ENCODE data around the gene DSTN.

- TF ChIP-seq ZNF8 (CRISPR knock-in tag; IDR thresholded peaks at IDR 0.05): no peak
- TF ChIP-seq ZNF70 (CRISPR knock-in tag; IDR thresholded peaks at IDR 0.05): no peak
- no peak for TF ChIP-seq RARB (CRISPR knock-in tag; IDR thresholded peaks at IDR 0.05)
- TF ChIP-seq BACH2 (CRISPR knock-in tag; IDR thresholded peaks at IDR 0.05; ENCODE audit: borderline replicate concordance): no peak
- TF ChIP-seq, protein P1, sequence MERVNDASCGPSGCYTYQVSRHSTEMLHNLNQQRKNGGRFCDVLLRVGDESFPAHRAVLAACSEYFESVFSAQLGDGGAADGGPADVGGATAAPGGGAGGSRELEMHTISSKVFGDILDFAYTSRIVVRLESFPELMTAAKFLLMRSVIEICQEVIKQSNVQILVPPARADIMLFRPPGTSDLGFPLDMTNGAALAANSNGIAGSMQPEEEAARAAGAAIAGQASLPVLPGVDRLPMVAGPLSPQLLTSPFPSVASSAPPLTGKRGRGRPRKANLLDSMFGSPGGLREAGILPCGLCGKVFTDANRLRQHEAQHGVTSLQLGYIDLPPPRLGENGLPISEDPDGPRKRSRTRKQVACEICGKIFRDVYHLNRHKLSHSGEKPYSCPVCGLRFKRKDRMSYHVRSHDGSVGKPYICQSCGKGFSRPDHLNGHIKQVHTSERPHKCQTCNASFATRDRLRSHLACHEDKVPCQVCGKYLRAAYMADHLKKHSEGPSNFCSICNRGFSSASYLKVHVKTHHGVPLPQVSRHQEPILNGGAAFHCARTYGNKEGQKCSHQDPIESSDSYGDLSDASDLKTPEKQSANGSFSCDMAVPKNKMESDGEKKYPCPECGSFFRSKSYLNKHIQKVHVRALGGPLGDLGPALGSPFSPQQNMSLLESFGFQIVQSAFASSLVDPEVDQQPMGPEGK (CRISPR knock-in tag; IDR thresholded peaks at IDR 0.05; ENCODE audit: borderline replicate concordance): no peak
- no peak for TF ChIP-seq POU6F1 (CRISPR knock-in tag; IDR thresholded peaks at IDR 0.05; ENCODE audit: borderline replicate concordance, low read depth)
- no peak for TF ChIP-seq OSR1 (CRISPR knock-in tag; IDR thresholded peaks at IDR 0.05)
- no peak for TF ChIP-seq ESRRG (CRISPR knock-in tag; IDR thresholded peaks at IDR 0.05)
- no peak for TF ChIP-seq GLIS3 (CRISPR knock-in tag; IDR thresholded peaks at IDR 0.05)
- TF ChIP-seq ARNTL (CRISPR knock-in tag; IDR thresholded peaks at IDR 0.05; ENCODE audit: borderline replicate concordance, low read depth): no peak
These were observed 56.5 kb downstream of the DSTN start for GRCh38 chr20:17626217-17627007.
